Epithelial cell of prostate (primary cell): ENCODE results near the gene NDUFV1.
"Not testable (repeated sequence)": the region's sequence is repeated elsewhere in the genome, so short reads cannot be mapped to it uniquely, and the experiment has no call there.

Source experiments
- DNase-seq: peaks from one replicate; pipeline ENCODE4 v3.0.0-alpha.2; 2011; ENCODE audit warnings: low read depth, low spot score
- H3K27ac ChIP-seq: fragments of 450-650 bp; 2 replicates; pipeline ENCODE4 v1.5.1; 2017; ENCODE audit warnings: mild to moderate bottlenecking

Gene NDUFV1

DNA sequence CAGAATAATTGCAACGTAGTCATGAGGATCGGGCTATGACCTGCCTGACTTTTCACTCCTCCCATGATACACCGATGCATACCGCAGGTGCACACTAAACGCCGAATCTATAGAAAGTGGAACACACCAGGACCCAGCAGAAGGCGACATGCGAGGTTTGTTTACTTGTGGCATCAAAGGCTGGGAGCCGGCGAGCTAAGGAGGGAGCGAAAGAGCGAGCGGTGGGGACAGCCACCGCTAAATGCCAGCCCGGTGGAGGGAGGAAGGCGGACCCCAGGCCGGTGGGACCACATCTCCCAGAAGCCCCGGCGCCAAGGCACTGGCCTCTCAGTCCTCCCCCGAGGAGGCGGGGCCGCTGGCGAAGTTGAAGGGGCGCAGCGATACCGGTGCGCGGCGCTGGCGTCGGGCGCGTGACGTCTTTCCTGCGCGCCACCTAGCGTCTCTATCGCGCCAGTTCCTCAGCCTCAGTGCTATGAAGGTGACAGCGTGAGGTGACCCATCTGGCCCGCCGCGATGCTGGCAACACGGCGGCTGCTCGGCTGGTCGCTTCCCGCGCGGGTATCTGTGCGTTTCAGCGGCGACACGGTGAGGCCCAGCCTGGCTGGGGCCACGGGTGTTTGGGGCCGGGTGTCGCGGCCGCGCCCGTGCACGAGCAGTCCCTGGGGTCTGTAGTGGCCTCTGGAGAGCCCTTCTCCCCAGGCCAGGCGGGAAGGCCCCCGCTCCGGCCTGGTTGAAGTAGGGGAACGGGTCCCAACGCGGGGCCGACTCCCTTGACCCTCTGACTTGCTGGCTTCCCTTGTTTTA lies at the start of gene NDUFV1:
Gene NDUFV1 (plus strand): TSS at position 445 of the 804 bp plus-strand sequence. CDS start 69 bp downstream, at position 514.
- DNase-seq: no peak
- H3K27ac ChIP-seq: no peak within 1 kb of the TSS

DNA sequence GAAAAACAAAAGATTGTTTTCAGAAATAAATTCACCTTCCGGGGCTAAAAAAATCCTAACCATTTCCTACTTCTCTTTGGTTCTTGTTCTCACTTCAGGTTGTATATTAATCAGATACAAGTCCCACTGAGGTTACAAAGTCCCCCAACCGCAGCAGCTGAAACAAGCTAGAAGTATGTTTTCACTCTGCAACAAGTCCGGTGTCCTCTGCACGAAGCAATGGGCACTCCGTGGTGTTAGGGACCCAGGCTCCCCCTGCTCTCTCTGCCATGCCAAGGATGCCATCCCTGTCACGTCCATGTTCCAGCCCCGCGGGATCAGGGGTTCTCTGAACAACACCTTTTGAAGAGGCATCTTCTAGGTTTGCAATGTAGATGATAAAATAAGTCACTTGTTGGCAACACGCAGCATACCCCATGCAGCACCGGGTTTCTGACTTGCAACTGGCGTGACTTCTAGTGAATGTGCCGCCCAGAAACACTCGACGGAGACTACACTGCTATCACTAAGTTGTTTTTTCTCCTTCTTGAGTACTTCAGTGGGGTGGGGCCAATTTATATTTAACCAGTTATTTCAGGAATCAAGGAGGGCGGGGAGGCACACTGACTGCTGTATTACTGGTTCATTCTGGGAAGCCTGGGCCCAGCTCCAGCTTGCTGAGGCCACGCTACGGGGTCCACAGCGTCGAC lies 48.5 kb upstream of the NDUFV1 start:
- DNase-seq: no peak
- H3K27ac ChIP-seq: no peak overlapping the region

DNA sequence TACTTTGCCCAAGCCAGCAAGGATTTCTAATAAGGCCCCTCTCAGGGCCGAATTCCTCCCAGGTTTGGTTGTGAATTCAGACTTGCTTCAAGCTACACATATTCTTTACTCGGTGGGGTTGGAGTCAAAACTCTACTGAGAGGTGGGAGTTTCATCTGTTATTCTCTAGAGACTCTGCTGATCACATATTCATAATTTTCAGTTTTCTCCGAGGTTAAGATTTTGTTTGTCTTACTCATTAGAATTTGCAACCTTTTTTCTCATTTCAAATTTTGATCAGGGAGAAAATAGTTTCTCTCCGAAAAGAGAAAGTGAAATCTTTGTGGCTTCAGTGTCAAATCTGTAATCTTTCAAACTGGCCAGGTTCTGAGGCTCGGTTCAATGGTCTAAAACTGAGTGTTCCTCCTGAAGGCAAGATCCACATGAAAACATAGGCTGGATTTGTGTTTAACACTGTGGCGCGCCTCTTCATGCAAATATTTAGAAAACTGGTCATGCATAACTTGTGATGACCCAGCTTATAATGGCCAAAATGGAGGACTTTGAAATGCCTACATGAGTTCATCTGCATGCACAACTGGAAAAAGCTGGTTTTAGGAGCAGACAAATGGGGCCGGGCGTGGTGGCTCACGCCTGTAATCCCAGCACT lies 44.6 kb upstream of the NDUFV1 start:
- no peak for DNase-seq
- no peak overlapping the region for H3K27ac ChIP-seq

DNA sequence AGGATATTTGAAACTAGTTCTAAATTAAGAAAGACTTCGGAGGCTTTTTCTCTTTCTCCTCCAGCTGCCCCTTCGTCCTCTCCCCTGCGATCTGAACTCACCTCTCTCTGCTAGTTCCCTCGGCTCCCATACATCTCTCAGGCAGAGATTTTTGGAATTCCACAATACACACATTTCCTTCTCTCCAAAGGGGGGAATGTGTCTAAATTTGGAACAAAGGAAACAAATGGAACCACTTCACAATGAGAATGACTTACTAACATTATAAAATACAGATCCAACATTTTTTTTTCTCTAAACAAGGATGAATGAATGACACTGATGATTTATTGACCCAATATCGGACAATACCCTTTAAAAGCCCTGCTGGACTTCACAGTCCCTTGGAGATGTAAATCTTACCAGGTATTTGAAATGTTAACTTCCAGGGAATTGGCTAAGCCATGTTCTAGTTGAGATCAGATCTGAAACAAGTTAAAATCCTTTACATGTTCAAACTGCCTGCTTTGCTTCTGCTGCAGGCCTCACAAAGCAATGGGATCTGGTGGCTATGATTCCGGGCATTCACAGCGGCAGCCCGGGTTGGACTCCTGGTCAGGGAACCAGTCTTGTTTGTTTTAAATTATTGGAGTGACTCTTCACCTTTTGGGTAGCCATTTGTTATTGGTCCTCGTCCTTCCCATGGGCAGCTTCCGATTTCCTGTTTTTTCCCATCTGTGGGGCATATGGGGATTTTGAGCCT lies 43.6 kb upstream of the NDUFV1 start:
- no peak for DNase-seq

DNA sequence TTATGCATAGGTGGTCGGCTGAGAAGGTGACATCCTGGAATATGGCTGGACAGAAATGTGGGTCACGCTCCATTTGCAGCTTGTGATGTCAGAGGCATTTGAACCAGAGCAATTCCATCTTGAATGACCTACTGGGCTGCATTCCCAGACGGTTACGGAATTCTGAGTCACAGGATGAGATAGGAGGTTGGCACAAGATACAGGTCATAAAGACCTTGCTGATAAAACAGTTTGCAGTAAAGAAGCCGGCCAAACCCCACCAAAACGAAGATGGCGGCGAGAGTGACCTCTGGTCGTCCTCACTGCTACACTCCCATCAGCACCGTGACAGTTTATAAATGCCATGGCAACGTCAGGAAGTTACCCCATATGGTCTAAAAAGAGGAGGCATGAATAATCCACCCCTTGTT lies 43.0 kb upstream of the NDUFV1 start:
- H3K27ac ChIP-seq: peak overlapping the region; percentile 56
- DNase-seq: not testable (repeated sequence)

More for the DNA sequence above, 43.6 kb upstream of the NDUFV1 start:
- peak overlapping the region; percentile 56 for H3K27ac ChIP-seq

DNA sequence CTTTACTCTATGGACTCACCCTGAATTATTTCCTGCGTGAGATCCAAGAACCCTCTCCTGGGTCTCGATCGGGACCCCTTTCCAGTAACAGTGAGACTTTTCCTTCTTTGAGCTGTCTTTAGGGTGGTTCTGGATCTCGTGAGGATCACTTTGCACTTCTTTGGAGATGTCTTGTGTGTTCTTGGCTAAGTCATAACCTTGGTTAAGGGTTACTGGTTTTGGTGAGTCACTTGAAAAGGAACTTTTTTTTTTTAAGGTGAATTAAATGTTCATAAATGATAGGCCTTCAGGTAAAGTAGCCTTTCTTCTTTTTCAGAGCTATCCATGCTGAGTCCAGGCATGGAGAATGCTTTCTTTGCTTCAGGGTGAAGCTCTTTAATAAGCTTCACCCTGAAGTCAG lies 42.5 kb upstream of the NDUFV1 start:
- no peak for DNase-seq
- peak overlapping the region; percentile 56 for H3K27ac ChIP-seq

DNA sequence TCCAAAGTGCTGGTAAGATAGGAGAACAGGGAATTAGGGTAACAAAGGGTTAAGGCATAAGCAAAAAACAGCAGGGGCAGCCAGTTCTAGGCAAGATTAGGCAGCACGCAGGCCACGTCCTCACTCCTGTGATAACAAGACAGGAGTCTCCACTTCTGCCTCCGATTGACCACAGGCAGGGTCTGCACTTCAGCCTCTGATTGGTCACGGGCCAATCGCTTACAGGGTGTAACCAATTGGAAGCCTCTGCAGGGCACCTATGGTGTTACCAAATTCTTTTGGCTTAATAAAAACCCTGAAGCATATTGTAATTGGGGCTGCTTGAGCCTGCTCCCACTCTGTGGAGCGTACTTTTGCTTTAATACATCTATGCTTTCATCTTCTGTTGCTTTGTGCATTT lies 35.3 kb upstream of the NDUFV1 start:
- H3K27ac ChIP-seq: no peak overlapping the region
- DNase-seq: no peak

DNA sequence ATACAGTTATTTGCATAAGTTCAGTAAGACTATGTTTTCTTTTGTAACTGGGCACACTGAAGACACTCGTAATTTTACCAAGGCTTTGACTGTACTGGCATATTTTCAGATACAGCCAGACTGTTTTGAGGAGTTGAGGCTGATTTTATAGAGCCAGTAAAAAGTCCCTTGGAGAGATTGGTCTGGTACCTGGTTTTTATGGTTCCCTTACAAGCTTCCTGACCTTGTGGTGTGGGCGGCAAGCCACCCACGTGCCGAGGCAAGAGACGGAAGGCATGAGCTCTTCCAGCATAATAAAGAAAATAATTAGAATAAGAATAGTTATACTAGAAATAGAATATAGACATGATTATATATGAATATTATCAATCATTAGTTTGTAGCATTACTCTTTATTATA lies 34.4 kb upstream of the NDUFV1 start:
- DNase-seq: no peak

DNA sequence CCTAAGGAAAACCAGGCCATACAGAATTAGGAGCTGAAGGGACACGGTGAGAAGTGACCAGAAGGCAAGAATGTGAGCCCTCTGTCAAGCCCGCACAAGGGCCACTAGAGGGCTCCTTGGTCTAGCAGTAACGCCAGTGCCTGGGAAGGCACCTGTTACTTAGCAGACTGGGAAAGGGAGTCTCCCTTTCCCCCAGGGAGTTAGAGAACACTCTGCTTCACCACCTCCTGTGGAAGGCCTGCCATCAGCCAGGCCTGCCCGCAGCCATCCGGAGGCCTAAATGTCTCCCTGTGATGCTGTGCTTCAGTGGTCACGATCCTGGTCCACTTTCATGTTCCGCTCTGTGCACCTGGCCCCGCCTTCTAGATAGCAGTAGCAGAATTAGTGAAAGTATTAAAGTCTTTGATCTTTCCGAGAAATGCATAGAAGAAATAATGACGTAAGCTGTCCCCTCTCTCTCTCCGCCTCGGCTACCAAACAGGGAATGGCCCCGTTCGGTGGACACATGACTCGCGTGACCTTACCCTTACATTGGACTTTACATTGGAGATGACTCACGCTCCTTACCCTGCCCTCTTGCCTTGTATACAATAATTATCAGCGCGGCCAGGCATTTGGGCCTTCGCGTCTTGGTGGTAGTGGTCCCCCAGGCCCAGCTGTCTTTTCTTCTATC lies 33.9 kb upstream of the NDUFV1 start:
- no peak overlapping the region for H3K27ac ChIP-seq
- no peak for DNase-seq

More for the DNA sequence above, 34.4 kb upstream of the NDUFV1 start:
- H3K27ac ChIP-seq: no peak overlapping the region

DNA sequence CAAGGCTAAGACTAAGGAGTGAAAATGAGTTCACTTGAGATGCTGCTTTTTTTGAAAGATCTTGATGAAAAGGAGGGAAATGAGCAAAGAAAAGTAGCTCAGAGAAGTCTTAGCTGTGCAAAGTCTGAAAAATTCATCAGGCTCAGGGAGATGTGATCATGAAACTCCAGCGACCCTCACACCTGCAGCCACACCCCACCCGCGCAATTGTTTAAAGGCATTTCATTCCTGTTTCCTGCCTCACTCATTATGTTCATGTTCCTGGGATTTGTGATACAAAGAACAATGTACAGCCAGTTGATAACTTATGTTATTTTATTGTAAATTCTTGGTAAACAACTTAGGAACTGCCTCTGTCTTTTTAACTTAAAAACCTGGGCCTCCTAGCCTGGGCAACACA lies 31.8 kb upstream of the NDUFV1 start:
- DNase-seq: no peak
- H3K27ac ChIP-seq: no peak overlapping the region

DNA sequence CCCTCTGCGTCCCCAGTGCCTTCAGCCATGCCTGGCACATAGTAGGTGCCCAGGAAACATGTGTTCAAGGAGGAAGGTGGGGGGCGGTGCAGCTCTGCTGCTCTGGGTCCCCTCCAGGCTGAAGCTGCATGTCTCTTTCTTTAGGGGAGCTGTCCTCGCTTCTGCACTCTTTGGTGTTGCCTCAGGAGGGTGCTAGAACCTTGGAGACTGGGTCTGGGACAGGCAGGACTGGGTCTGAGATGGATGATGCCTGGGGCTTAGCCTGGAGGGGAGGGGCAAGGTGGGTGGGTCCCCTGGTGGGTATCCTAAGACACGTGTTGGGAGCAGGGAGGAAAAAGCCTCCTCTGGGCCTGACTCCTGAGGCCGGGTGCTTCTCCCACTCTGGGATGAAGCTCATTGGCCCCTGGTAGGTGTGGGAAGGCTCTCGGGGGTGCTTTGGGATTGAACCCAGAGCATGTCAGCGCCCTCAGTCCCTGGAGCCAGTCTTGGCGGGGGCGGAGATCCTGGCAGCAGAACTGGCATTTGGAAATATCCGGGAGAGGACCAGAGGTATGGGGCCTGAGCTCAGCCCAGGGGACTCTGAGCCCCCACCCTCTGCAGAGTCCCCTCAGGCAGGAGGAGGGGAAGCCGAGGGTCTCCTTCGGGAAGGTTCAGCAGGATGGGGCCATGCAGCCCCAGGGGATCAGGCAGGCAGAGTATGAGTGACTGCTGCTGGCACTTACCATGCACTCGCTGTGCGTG lies 29.8 kb upstream of the NDUFV1 start:
- no peak for DNase-seq
- H3K27ac ChIP-seq: no peak overlapping the region

DNA sequence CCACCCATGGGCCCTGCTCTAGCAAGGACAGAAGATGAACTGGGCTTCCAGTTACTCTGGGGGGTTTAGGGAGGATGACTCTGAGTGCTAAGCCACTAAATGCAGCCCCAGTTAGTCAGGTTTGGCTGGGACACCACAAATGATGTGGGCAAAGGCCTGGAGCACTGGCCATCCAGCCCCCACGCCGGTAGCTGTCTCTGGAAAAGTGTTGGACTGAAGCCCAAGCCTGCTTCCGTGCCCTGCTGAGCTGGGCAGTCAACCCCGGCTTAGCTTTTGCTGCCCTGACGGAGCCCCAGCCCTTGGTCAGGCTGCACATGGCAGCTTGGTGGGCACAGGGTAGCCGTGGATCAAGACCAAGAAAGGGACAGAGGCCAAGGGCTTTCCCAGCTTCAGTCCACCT lies 28.8 kb upstream of the NDUFV1 start:
- DNase-seq: no peak
- H3K27ac ChIP-seq: no peak overlapping the region

DNA sequence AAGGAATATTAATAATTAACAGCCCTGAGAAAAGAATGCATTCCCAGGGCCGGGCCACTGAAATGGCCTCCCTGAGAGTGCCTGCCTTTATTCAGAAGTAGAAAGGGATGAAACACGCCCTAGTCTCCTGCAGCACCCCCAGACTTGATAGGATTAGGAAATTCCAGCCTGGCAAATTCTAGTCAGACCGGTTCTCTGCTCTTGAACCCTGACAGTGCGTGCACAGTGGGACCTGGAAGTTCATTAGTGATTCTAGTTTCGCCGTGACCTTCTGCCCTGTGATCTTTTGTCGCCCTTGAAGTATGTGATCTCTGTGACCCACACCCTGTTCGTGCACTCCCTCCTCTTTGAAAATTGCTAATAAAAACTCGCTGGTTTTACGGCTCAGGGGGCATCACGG lies 25.3 kb upstream of the NDUFV1 start:
- DNase-seq: no peak
- H3K27ac ChIP-seq: peak overlapping the region; percentile 98

DNA sequence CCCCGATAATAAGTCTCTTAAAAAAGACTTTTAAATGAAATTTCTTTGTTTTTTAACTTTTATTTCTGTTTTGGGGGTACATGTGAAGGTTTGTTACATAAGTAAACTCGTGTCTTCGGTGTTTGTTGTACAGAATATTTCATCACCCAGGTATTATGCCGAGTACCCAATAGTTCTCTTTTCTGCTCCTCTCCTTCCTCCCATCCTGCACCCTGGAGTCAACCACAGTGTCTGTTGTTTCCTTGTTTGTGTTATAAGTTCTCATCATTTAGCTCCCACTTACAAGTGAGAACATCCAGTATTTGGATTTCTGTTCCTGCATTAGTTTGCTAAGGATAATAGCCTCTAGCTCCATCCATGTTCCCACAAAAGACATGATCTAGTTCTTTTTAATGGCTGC lies 24.7 kb upstream of the NDUFV1 start:
- DNase-seq: no peak
- H3K27ac ChIP-seq: peak overlapping the region; percentile 98

DNA sequence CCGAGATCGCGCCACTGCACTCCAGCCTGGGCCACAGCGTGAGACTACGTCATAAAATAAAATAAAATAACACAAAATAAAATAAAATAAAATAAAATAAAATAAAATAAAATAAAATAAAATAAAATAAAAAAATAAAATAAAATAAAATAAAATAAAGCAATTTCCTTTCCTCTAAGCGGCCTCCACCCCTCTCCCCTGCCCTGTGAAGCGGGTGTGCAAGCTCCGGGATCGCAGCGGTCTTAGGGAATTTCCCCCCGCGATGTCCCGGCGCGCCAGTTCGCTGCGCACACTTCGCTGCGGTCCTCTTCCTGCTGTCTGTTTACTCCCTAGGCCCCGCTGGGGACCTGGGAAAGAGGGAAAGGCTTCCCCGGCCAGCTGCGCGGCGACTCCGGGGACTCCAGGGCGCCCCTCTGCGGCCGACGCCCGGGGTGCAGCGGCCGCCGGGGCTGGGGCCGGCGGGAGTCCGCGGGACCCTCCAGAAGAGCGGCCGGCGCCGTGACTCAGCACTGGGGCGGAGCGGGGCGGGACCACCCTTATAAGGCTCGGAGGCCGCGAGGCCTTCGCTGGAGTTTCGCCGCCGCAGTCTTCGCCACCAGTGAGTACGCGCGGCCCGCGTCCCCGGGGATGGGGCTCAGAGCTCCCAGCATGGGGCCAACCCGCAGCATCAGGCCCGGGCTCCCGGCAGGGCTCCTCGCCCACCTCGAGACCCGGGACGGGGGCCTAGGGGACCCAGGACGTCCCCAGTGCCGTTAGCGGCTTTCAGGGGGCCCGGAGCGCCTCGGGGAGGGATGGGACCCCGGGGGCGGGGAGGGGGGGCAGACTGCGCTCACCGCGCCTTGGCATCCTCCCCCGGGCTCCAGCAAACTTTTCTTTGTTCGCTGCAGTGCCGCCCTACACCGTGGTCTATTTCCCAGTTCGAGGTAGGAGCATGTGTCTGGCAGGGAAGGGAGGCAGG lies 23.2 kb upstream of the NDUFV1 start, which contains the start of gene GSTP1:
Gene GSTP1 (plus strand): TSS at position 566 of the 958 bp plus-strand sequence. CDS start 32 bp downstream, at position 598.
- H3K27ac ChIP-seq: peak within 1 kb of the TSS; percentile 98
- DNase-seq: no peak

DNA sequence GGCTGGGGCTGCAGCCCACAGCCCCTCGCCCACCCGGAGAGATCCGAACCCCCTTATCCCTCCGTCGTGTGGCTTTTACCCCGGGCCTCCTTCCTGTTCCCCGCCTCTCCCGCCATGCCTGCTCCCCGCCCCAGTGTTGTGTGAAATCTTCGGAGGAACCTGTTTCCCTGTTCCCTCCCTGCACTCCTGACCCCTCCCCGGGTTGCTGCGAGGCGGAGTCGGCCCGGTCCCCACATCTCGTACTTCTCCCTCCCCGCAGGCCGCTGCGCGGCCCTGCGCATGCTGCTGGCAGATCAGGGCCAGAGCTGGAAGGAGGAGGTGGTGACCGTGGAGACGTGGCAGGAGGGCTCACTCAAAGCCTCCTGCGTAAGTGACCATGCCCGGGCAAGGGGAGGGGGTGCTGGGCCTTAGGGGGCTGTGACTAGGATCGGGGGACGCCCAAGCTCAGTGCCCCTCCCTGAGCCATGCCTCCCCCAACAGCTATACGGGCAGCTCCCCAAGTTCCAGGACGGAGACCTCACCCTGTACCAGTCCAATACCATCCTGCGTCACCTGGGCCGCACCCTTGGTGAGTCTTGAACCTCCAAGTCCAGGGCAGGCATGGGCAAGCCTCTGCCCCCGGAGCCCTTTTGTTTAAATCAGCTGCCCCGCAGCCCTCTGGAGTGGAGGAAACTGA lies 22.4 kb upstream of the NDUFV1 start:
- peak overlapping the region; percentile 98 for H3K27ac ChIP-seq
- DNase-seq: peak; percentile 68
